Neuronal stem cell (in vitro differentiated cells): ENCODE measurements around the gene SCUBE2.

Experiments
- DNase-seq: peaks from one replicate; pipeline ENCODE4 v3.0.0-alpha.2; 2013; ENCODE audit warnings: low spot score
- H2AFZ ChIP-seq: one replicate; pipeline ENCODE4 v1.6.1; 2013; ENCODE audit warnings: mild to moderate bottlenecking, low read length, inconsistent platforms
- H2AK5ac ChIP-seq: 2 replicates; pipeline ENCODE4 v1.6.1; 2013; ENCODE audit warnings: low read depth, mild to moderate bottlenecking, inconsistent platforms, low read length, moderate library complexity, mixed read lengths
- H2BK120ac ChIP-seq: 2 replicates; pipeline ENCODE4 v1.6.1; 2013; ENCODE audit warnings: low read depth, mild to moderate bottlenecking, inconsistent platforms, low read length, moderate library complexity, mixed read lengths
- H2BK12ac ChIP-seq: one replicate; pipeline ENCODE4 v1.6.1; 2013; ENCODE audit warnings: low read length, inconsistent platforms
- H2BK15ac ChIP-seq: 2 replicates; pipeline ENCODE4 v1.6.1; 2013; ENCODE audit warnings: mild to moderate bottlenecking, low read length, inconsistent platforms, mixed read lengths
- H2BK5ac ChIP-seq: one replicate; pipeline ENCODE4 v1.6.1; 2013; ENCODE audit warnings: inconsistent platforms, mild to moderate bottlenecking, low read length, moderate library complexity
- H3K14ac ChIP-seq: one replicate; pipeline ENCODE4 v1.6.1; 2013; ENCODE audit warnings: low read length, inconsistent platforms
- H3K18ac ChIP-seq: 2 replicates; pipeline ENCODE4 v1.6.1; 2013; ENCODE audit warnings: low read length, inconsistent platforms
- H3K23ac ChIP-seq: 2 replicates; pipeline ENCODE4 v1.6.1; 2013; ENCODE audit warnings: low read depth, mild to moderate bottlenecking, mixed read lengths, low read length, inconsistent platforms; ENCODE audit not compliant: poor library complexity
- H3K27ac ChIP-seq: replicated peaks from 3 replicates; pipeline ENCODE4 v1.5.1; 2013; ENCODE audit warnings: low read length, inconsistent platforms
- H3K27me3 ChIP-seq, 3 experiments: 2 replicates each; pipeline ENCODE4 v1.6.1; 2013; ENCODE audit warnings: low read length in 3 of 3, mild to moderate bottlenecking in 2 of 3, inconsistent platforms in 1 of 3, low read depth in 1 of 3, mixed read lengths in 1 of 3, moderate library complexity in 1 of 3; ENCODE audit not compliant: control insufficient read depth in 3 of 3, insufficient read depth in 3 of 3
- H3K36me3 ChIP-seq, 2 donors: replicated peaks in 1 of 2; 2 replicates each; pipeline ENCODE4 v1.6.1; 2013; ENCODE audit warnings: low read length in 2 of 2; ENCODE audit not compliant: control insufficient read depth in 2 of 2, insufficient read depth in 2 of 2
- H3K4ac ChIP-seq: 2 replicates; pipeline ENCODE4 v1.6.1; 2013; ENCODE audit warnings: inconsistent platforms, mild to moderate bottlenecking, low read length, moderate library complexity
- H3K4me1 ChIP-seq, 2 donors: 1 replicate in 1 of 2; 2 replicates in 1 of 2; pipeline ENCODE4 v1.6.1; 2013; ENCODE audit warnings: low read length in 2 of 2, low read depth in 1 of 2; ENCODE audit not compliant: control insufficient read depth in 2 of 2, insufficient read depth in 1 of 2
- H3K4me2 ChIP-seq: one replicate; pipeline ENCODE4 v1.6.1; 2013; ENCODE audit warnings: mild to moderate bottlenecking, low read length, inconsistent platforms; ENCODE audit not compliant: insufficient read depth, poor library complexity, severe bottlenecking
- H3K4me3 ChIP-seq, 2 donors: 2 replicates each; pipeline ENCODE4 v1.5.1; 2013; ENCODE audit warnings: low read length in 2 of 2, mild to moderate bottlenecking in 2 of 2, inconsistent platforms in 1 of 2, moderate library complexity in 1 of 2
- H3K79me1 ChIP-seq: one replicate; pipeline ENCODE4 v1.6.1; 2013; ENCODE audit warnings: low read depth, mild to moderate bottlenecking, inconsistent platforms, low read length, moderate library complexity
- H3K9ac ChIP-seq: one replicate; pipeline ENCODE4 v1.6.1; 2013; ENCODE audit warnings: mild to moderate bottlenecking, low read depth, low read length, inconsistent platforms; ENCODE audit not compliant: poor library complexity
- H3K9me3 ChIP-seq, 2 donors: replicated peaks in 1 of 2; 2 replicates each; pipeline versions ENCODE3 to v1.6.1; 2013; ENCODE audit warnings: low read length in 2 of 2, mild to moderate bottlenecking in 2 of 2, inconsistent platforms in 1 of 2, low read depth in 1 of 2, mixed read lengths in 1 of 2, moderate library complexity in 1 of 2; ENCODE audit not compliant: control insufficient read depth in 2 of 2, insufficient read depth in 1 of 2
- H4K8ac ChIP-seq: one replicate; pipeline ENCODE4 v1.6.1; 2013; ENCODE audit warnings: low read depth, mild to moderate bottlenecking, inconsistent platforms, low read length, moderate library complexity
- H4K91ac ChIP-seq: one replicate; pipeline ENCODE4 v1.6.1; 2013; ENCODE audit warnings: low read length, low read depth, mild to moderate bottlenecking, inconsistent platforms; ENCODE audit not compliant: poor library complexity
- WGBS, 2 donors: extraction: QIAGEN DNeasy Blood & Tissue Kit; methylation state at CpG; one replicate each; pipeline ENCODE4 v1.1.7; 2013; ENCODE audit warnings: missing lambda C conversion rate in 2 of 2, mixed read lengths in 1 of 2; ENCODE audit not compliant: insufficient read length in 2 of 2, insufficient replicate concordance in 1 of 2; ENCODE audit errors: extremely low coverage in 2 of 2; 5-methylcytosine and 5-hydroxymethylcytosine counted together

Gene SCUBE2

GRCh38 chr11:9008661-9009060, 82.7 kb downstream of the SCUBE2 start:
- no peak overlapping the region for H3K9ac ChIP-seq
- peaks cover 0 to 52% (median 22%) of the 10 kb centered on the region in 3 experiments for H3K27me3 ChIP-seq
- no peak overlapping the region for H3K4me2 ChIP-seq
- H3K14ac ChIP-seq: no peak overlapping the region
- H2BK15ac ChIP-seq: no peak overlapping the region
- H4K91ac ChIP-seq: no peak overlapping the region
- H2AK5ac ChIP-seq: no peak overlapping the region
- peaks cover 0 to 2% of the 10 kb centered on the region in 2 donors for H3K4me1 ChIP-seq
- H2BK120ac ChIP-seq: no peak overlapping the region
- no peak for DNase-seq
- WGBS, 2 donors: no CpG with 5 or more reads among the region's 1 CpG
- peak overlapping the region; percentile 77 for H3K18ac ChIP-seq
- H4K8ac ChIP-seq: no peak overlapping the region
- H2BK12ac ChIP-seq: peak overlapping the region; percentile 65
- no peak overlapping the region for H2AFZ ChIP-seq
- no peak overlapping the region for H2BK5ac ChIP-seq
- no peak overlapping the region for H3K4ac ChIP-seq
- no peak overlapping the region for H3K4me3 ChIP-seq
- no peaks in the 10 kb centered on the region for H3K36me3 ChIP-seq
- no peak overlapping the region for H3K27ac ChIP-seq
- H3K9me3 ChIP-seq: no peaks in the 10 kb centered on the region
- H3K79me1 ChIP-seq: no peaks in the 10 kb centered on the region
- H3K23ac ChIP-seq: no peak overlapping the region

GRCh38 chr11:9008011-9008550, 83.3 kb downstream of the SCUBE2 start:
- no peaks in the 10 kb centered on the region for H3K79me1 ChIP-seq
- H2BK5ac ChIP-seq: no peak overlapping the region
- H3K27me3 ChIP-seq: peaks cover 0 to 56% (median 28%) of the 10 kb centered on the region in 3 experiments
- H3K4me1 ChIP-seq: peaks cover 2 to 4% of the 10 kb centered on the region in 2 donors
- H3K4me3 ChIP-seq: no peak overlapping the region
- no peak overlapping the region for H3K4ac ChIP-seq
- H3K4me2 ChIP-seq: no peak overlapping the region
- H3K14ac ChIP-seq: no peak overlapping the region
- no peak overlapping the region for H3K27ac ChIP-seq
- no peak for DNase-seq
- H2BK120ac ChIP-seq: no peak overlapping the region
- no CpG with 5 or more reads among the region's 3 CpGs for WGBS, 2 donors
- H3K18ac ChIP-seq: no peak overlapping the region
- H3K23ac ChIP-seq: no peak overlapping the region
- H2AK5ac ChIP-seq: no peak overlapping the region
- no peaks in the 10 kb centered on the region for H3K36me3 ChIP-seq
- no peak overlapping the region for H3K9ac ChIP-seq
- no peak overlapping the region for H4K91ac ChIP-seq
- no peak overlapping the region for H2BK12ac ChIP-seq
- no peak overlapping the region for H2BK15ac ChIP-seq
- H4K8ac ChIP-seq: no peak overlapping the region
- no peaks in the 10 kb centered on the region for H3K9me3 ChIP-seq
- no peak overlapping the region for H2AFZ ChIP-seq

- Histone ChIP-seq H3K14ac (no peak overlapping the region), H3K9ac (no peak overlapping the region), H3K4me2 (no peak overlapping the region), H4K8ac (no peak overlapping the region), H2AFZ (no peak overlapping the region), H2BK12ac (no peak overlapping the region), H4K91ac (no peak overlapping the region), H3K36me3 (no peaks in the 10 kb centered on the region), H3K27me3 (peaks cover 0 to 86% (median 37%) of the 10 kb centered on the region in 3 experiments), H3K4me1 (peaks cover 2 to 10% of the 10 kb centered on the region in 2 donors), H2BK15ac (no peak overlapping the region), H2AK5ac (no peak overlapping the region), H3K27ac (no peak overlapping the region), H3K4me3 (no peak overlapping the region), H3K23ac (no peak overlapping the region), H2BK120ac (no peak overlapping the region), H3K18ac (no peak overlapping the region), H3K4ac (no peak overlapping the region), H2BK5ac (no peak overlapping the region), H3K9me3 (no peaks in the 10 kb centered on the region), H3K79me1 (no peaks in the 10 kb centered on the region)
- no CpG with 5 or more reads among the region's 4 CpGs for WGBS, 2 donors
- no peak for DNase-seq
Observed at GRCh38 chr11:9005087-9005486, 86.3 kb downstream of the SCUBE2 start.

- Histone ChIP-seq H3K27ac (no peak overlapping the region), H3K4me2 (peak overlapping the region; percentile 96), H3K9ac (peak overlapping the region; percentile 80), H2AFZ (peak overlapping the region; percentile 95), H2BK15ac (no peak overlapping the region), H3K36me3 (no peaks in the 10 kb centered on the region), H3K9me3 (no peaks in the 10 kb centered on the region), H2BK12ac (no peak overlapping the region), H3K4ac (no peak overlapping the region), H4K8ac (no peak overlapping the region), H4K91ac (no peak overlapping the region), H3K23ac (peak overlapping the region; percentile 67), H3K18ac (peak overlapping the region; percentile 92), H2BK120ac (no peak overlapping the region), H3K27me3 (peaks cover 0 to 93% (median 37%) of the 10 kb centered on the region in 3 experiments), H3K79me1 (no peaks in the 10 kb centered on the region), H3K4me3 (peak overlapping the region; percentile 42 to 81), H3K14ac (no peak overlapping the region), H2AK5ac (peak overlapping the region; percentile 32), H3K4me1 (peaks cover 2 to 10% of the 10 kb centered on the region in 2 donors), H2BK5ac (no peak overlapping the region)
- no CpG with 5 or more reads among the region's 69 CpGs for WGBS, 2 donors
- peak; percentile 43 for DNase-seq
Observed at GRCh38 chr11:9004183-9004926, 87.0 kb downstream of the SCUBE2 start.
